H1 (cell line): ENCODE results near the gene NCOA5. TPM values are rescaled to one million over a fixed set of nuclear protein-coding genes. Genes with fewer than 3 reads are reported as not detected.

Experiments used
- CTCF ChIA-PET: fragments of 300-600 bp; sonication (Branson Sonifier 250); formaldehyde crosslinking; loops from one replicate; lab custom pipeline; 2021; ENCODE audit not compliant: partially characterized antibody; lab: Charles Lee
- POLR2A ChIA-PET: fragments of 300-600 bp; sonication (Branson Sonifier 250); formaldehyde crosslinking; loops from one replicate; lab custom pipeline; 2021; ENCODE audit warnings: inconsistent platforms; ENCODE audit not compliant: partially characterized antibody; lab: Charles Lee
- DNase-seq, 2 experiments: peaks; one replicate each; pipeline versions ENCODE4 v3.0.0 to v3.0.0-alpha.2; 2010 to 2022; ENCODE audit warnings: low spot score in 2 of 2, low read depth in 1 of 2, mixed read lengths in 1 of 2
- FAIRE-seq: peaks from 2 replicates; lab custom pipeline; 2011; peaks lifted over from hg19 to GRCh38; lab: Jason Lieb, UNC
- H2AFZ ChIP-seq: 2 replicates; pipeline ENCODE4 v1.8.1; 2012; ENCODE audit warnings: low read length, inconsistent platforms
- H2AK5ac ChIP-seq: 2 replicates; pipeline ENCODE4 v1.6.1; 2013; ENCODE audit warnings: low read depth, low read length
- H2BK120ac ChIP-seq: replicated peaks from 2 replicates; pipeline ENCODE3; 2013; ENCODE audit warnings: low read depth, low read length, inconsistent platforms
- H2BK12ac ChIP-seq: 2 replicates; pipeline ENCODE4 v1.6.1; 2013; ENCODE audit warnings: low read depth, low read length
- H2BK15ac ChIP-seq: 2 replicates; pipeline ENCODE4 v1.6.1; 2013; ENCODE audit warnings: low read length
- H2BK20ac ChIP-seq: 2 replicates; pipeline ENCODE4 v1.6.1; 2013; ENCODE audit warnings: low read length
- H2BK5ac ChIP-seq: 2 replicates; pipeline ENCODE4 v1.6.1; 2013; ENCODE audit warnings: low read depth, low read length
- H3K14ac ChIP-seq: 2 replicates; pipeline ENCODE4 v1.6.1; 2013; ENCODE audit warnings: inconsistent platforms; ENCODE audit not compliant: insufficient read length
- H3K18ac ChIP-seq: 2 replicates; pipeline ENCODE4 v1.6.1; 2013; ENCODE audit warnings: low read length; ENCODE audit errors: extremely low read depth
- H3K23ac ChIP-seq: 2 replicates; pipeline ENCODE4 v1.6.1; 2013; ENCODE audit warnings: inconsistent platforms; ENCODE audit not compliant: insufficient read length
- H3K23me2 ChIP-seq: 2 replicates; pipeline ENCODE4 v1.6.1; 2013; ENCODE audit warnings: low read depth, low read length
- H3K27ac ChIP-seq: 2 replicates; pipeline ENCODE4 v1.6.1; 2011; ENCODE audit warnings: low read depth, low read length, inconsistent platforms
- H3K27me3 ChIP-seq, 4 experiments: replicated peaks in 1 of 4; 1 replicate in 1 of 4; 2 replicates in 3 of 4; pipeline versions ENCODE4 v1.6.1 to v1.8.1; 2011 to 2013; ENCODE audit warnings: low read length in 3 of 4, mild to moderate bottlenecking in 3 of 4, inconsistent platforms in 2 of 4, mixed read lengths in 2 of 4, moderate library complexity in 1 of 4; ENCODE audit not compliant: control insufficient read depth in 3 of 4, insufficient read depth in 3 of 4; ENCODE audit errors: extremely low read depth in 1 of 4
- H3K36me3 ChIP-seq, 4 experiments: 2 replicates each; pipeline versions ENCODE4 v1.6.1 to v1.8.1; 2011 to 2013; ENCODE audit warnings: mild to moderate bottlenecking in 4 of 4, low read length in 3 of 4, moderate library complexity in 2 of 4, control low read depth in 1 of 4, inconsistent platforms in 1 of 4; ENCODE audit not compliant: insufficient read depth in 4 of 4, control insufficient read depth in 2 of 4
- H3K4ac ChIP-seq: replicated peaks from 2 replicates; pipeline ENCODE3; 2013; ENCODE audit warnings: low read length, low read depth, mixed read lengths, inconsistent platforms; ENCODE audit not compliant: insufficient read length
- H3K4me1 ChIP-seq, 4 experiments: replicated peaks in 1 of 4; 1 replicate in 1 of 4; 2 replicates in 3 of 4; pipeline versions ENCODE4 v1.6.1 to v1.8.1; 2011 to 2013; ENCODE audit warnings: low read length in 3 of 4, inconsistent platforms in 2 of 4, mixed read lengths in 1 of 4; ENCODE audit not compliant: insufficient read depth in 4 of 4, control insufficient read depth in 3 of 4
- H3K4me2 ChIP-seq, 2 experiments: 2 replicates each; pipeline versions ENCODE4 v1.6.1 to v1.8.1; 2011 to 2013; ENCODE audit warnings: low read depth in 2 of 2, low read length in 2 of 2, control low read depth in 1 of 2, inconsistent platforms in 1 of 2, mild to moderate bottlenecking in 1 of 2; ENCODE audit not compliant: insufficient read depth in 1 of 2
- H3K4me3 ChIP-seq, 4 experiments: fragments of 200-600, 300-600 bp in 1 of 4; sonication (generic), shearing (Covaris generic), sonication (Bioruptor Twin) in 1 of 4; 2 replicates each; pipeline versions ENCODE4 v1.5.1 to v1.8.1; 2011 to 2016; ENCODE audit warnings: low read length in 4 of 4, low read depth in 3 of 4, control low read depth in 2 of 4, inconsistent platforms in 2 of 4, mild to moderate bottlenecking in 2 of 4, mixed read lengths in 1 of 4, moderate library complexity in 1 of 4; ENCODE audit not compliant: insufficient read depth in 2 of 4; ENCODE audit errors: extremely low read depth in 1 of 4
- H3K56ac ChIP-seq: replicated peaks from 2 replicates; pipeline ENCODE3; 2013; ENCODE audit warnings: low read depth, mild to moderate bottlenecking, mixed read lengths, low read length, inconsistent platforms; ENCODE audit not compliant: insufficient read length
- H3K79me1 ChIP-seq: 2 replicates; pipeline ENCODE4 v1.6.1; 2013; ENCODE audit warnings: low read depth, low read length, control low read depth
- H3K79me2 ChIP-seq, 2 experiments: 2 replicates each; pipeline versions ENCODE4 v1.6.1 to v1.8.1; 2012 to 2013; ENCODE audit warnings: low read length in 2 of 2, mild to moderate bottlenecking in 2 of 2, inconsistent platforms in 1 of 2; ENCODE audit not compliant: insufficient read depth in 2 of 2, control insufficient read depth in 1 of 2
- H3K9ac ChIP-seq, 4 experiments: replicated peaks in 1 of 4; 1 replicate in 1 of 4; 2 replicates in 3 of 4; pipeline versions ENCODE4 v1.6.1 to v1.8.1; 2011 to 2013; ENCODE audit warnings: low read depth in 3 of 4, low read length in 3 of 4, control low read depth in 2 of 4, mild to moderate bottlenecking in 2 of 4, moderate library complexity in 2 of 4, inconsistent platforms in 1 of 4; ENCODE audit errors: extremely low read depth in 1 of 4
- H3K9me3 ChIP-seq, 2 experiments: 2 replicates each; pipeline versions ENCODE4 v1.6.1 to v1.8.1; 2012 to 2013; ENCODE audit warnings: mild to moderate bottlenecking in 2 of 2, moderate library complexity in 2 of 2, control low read depth in 1 of 2, inconsistent platforms in 1 of 2, low read depth in 1 of 2, low read length in 1 of 2, mixed read lengths in 1 of 2; ENCODE audit not compliant: insufficient read depth in 2 of 2
- H4K20me1 ChIP-seq, 2 experiments: replicated peaks in 1 of 2; 2 replicates each; pipeline versions ENCODE3 to v1.8.1; 2011 to 2013; ENCODE audit warnings: inconsistent platforms in 2 of 2, low read length in 2 of 2, mild to moderate bottlenecking in 1 of 2; ENCODE audit not compliant: insufficient read depth in 2 of 2, control insufficient read depth in 1 of 2
- H4K5ac ChIP-seq: 2 replicates; pipeline ENCODE4 v1.6.1; 2013; ENCODE audit warnings: low read length, low read depth, mixed read lengths, inconsistent platforms; ENCODE audit not compliant: insufficient read length
- H4K8ac ChIP-seq: 2 replicates; pipeline ENCODE4 v1.8.0; 2013; ENCODE audit warnings: mild to moderate bottlenecking, moderate library complexity, low read length, inconsistent platforms; ENCODE audit not compliant: insufficient read depth; ENCODE audit errors: extremely low read depth
- H4K91ac ChIP-seq: replicated peaks from 2 replicates; pipeline ENCODE3; 2013; ENCODE audit warnings: low read length, mixed read lengths, inconsistent platforms; ENCODE audit not compliant: insufficient read length
- BRCA1 ChIP-seq: IDR thresholded peaks from 2 replicates; pipeline ENCODE4 v1.6.1; 2012; ENCODE audit warnings: low read depth, low read length, improper control_type of control experiment
- CTCF ChIP-seq, 3 experiments: IDR thresholded peaks; 1 replicate in 2 of 3; 2 replicates in 1 of 3; pipeline versions ENCODE4 v1.5.1 to v1.6.1; 2011; ENCODE audit warnings: low read length in 3 of 3, mild to moderate bottlenecking in 3 of 3, inconsistent platforms in 2 of 3, low read depth in 1 of 3, moderate library complexity in 1 of 3; ENCODE audit not compliant: insufficient read depth in 1 of 3; ENCODE audit errors: control extremely low read depth in 1 of 3
- WGBS, 2 experiments: shearing (Covaris generic) in 1 of 2; methylation state at CpG; one replicate each; pipeline versions ENCODE4 v1.1.6 to v1.1.7; 2013 to 2015; ENCODE audit warnings: low lambda C conversion rate in 2 of 2, mixed read lengths in 2 of 2, inconsistent platforms in 1 of 2, low coverage in 1 of 2, missing lambda C conversion rate in 1 of 2; ENCODE audit not compliant: insufficient replicate concordance in 2 of 2, insufficient coverage in 1 of 2, insufficient read length in 1 of 2; ENCODE audit errors: extremely low coverage in 1 of 2, missing lambda C conversion rate in 1 of 2; 5-methylcytosine and 5-hydroxymethylcytosine counted together
- polyA plus RNA-seq, 7 experiments: library from polyadenylated mRNA; depleted of rRNA in 3 of 7; stranded (reverse) in 5 of 7; unstranded in 2 of 7; fragments of >200 nt in 5 of 7; fragments of 200-250 nt in 2 of 7; gene quantifications; 1 replicate in 5 of 7; 2 replicates in 1 of 7; 4 replicates in 1 of 7; pipeline versions ENCODE4 v1.2.1 to v1.2.3, GENCODE V29; 2011 to 2013; ENCODE audit warnings: missing spikeins in 2 of 7, mixed read lengths in 2 of 7
- total RNA-seq: library from RNA; stranded (reverse); fragmentation: NEBNext Ultra II Directional; extraction: Animal tissue kit (Norgen Biotek cat#: 25700); gene quantifications from 2 replicates; pipeline ENCODE4 v1.2.1, GENCODE V29; 2021

NCOA5 gene
- total and polyA plus RNA-seq, 2 of the 8 experiments (the other 6 are each of a cell fraction or from before 2014, with no cell fraction given) = 20.4 to 29.0 TPM

GRCh38 chr20:46139266-46139889 lies 49.6 kb upstream of the NCOA5 start:
- peak overlapping the region; percentile 24; the same call in 1 of the 2 replicates for H2BK5ac ChIP-seq
- ChIA-PET POLR2A (interaction anchor here (1.1 to 1.3 kb wide), 2 partner anchors 12 to 168 kb away, joined by 3 to 4 read pairs; no protein-coding TSS in a partner anchor), CTCF (interaction anchor here (1.2 to 1.9 kb wide), 6 partner anchors 11 to 166 kb away, joined by 3 to 10 read pairs (median 4); no protein-coding TSS in a partner anchor)
- H3K36me3 ChIP-seq = no peaks in the 10 kb centered on the region
- H4K20me1 ChIP-seq = no peaks in the 10 kb centered on the region
- H3K4me1 ChIP-seq = peaks cover 3 to 18% (median 11%) of the 10 kb centered on the region in 4 experiments
- H2BK15ac ChIP-seq = 0 out of 2 replicates have a peak overlapping the region, but pooled peaks have one; percentile 61
- peak overlapping the region; percentile 90; the same call in 1 of the 2 replicates for H2BK20ac ChIP-seq
- no peak overlapping the region for H3K56ac ChIP-seq
- H3K23ac ChIP-seq = no peak overlapping the region
- H4K91ac ChIP-seq = peak overlapping the region; percentile 25
- FAIRE-seq (no peak), DNase-seq (no peak)
- no peak overlapping the region for H2AFZ ChIP-seq
- peak overlapping the region; percentile 42; the same call in 1 of the 2 replicates for H4K8ac ChIP-seq
- no peak overlapping the region; a peak in 1 of 4 replicates for H3K4me2 ChIP-seq
- no peak overlapping the region for H3K27ac ChIP-seq
- H3K79me2 ChIP-seq = no peaks in the 10 kb centered on the region
- H2BK12ac ChIP-seq = peak overlapping the region; percentile 68; the same call in 1 of the 2 replicates
- H3K79me1 ChIP-seq = no peaks in the 10 kb centered on the region
- H4K5ac ChIP-seq = no peak overlapping the region
- no peak overlapping the region for H3K14ac ChIP-seq
- peak overlapping the region; percentile 32; the same call in 1 of the 2 replicates for H3K18ac ChIP-seq
- no peak overlapping the region for H2AK5ac ChIP-seq
- no peak overlapping the region; a peak in 1 of 7 replicates for H3K9ac ChIP-seq
- no peaks in the 10 kb centered on the region for H3K23me2 ChIP-seq
- no peak overlapping the region for H3K4ac ChIP-seq
- H2BK120ac ChIP-seq = no peak overlapping the region
- H3K4me3 ChIP-seq = no peak overlapping the region
- TF ChIP-seq BRCA1 = no peak
- TF ChIP-seq CTCF (IDR thresholded peaks at IDR 0.05; ENCODE audit: control extremely low read depth in 1 of 3, insufficient read depth in 1 of 3, low read depth in 1 of 3, low read length in 3 of 3) = peak in 1 of 3 experiments; percentile 6; a peak in 1 of 4 replicates
- 83% methylated on average over 8 of the region's 8 CpGs; no CpG with 5 or more reads in 1 of the 2 experiments for WGBS, 2 experiments
- no peaks in the 10 kb centered on the region for H3K27me3 ChIP-seq
- no peaks in the 10 kb centered on the region for H3K9me3 ChIP-seq
